Caco-2 (cell line): Measurements from ENCODE around the gene OR7A5. TPM values are rescaled to one million over a fixed set of nuclear protein-coding genes. Genes with fewer than 3 reads are reported as not detected.
"Not testable (repeated sequence)": the region's sequence is repeated elsewhere in the genome, so short reads cannot be mapped to it uniquely, and the experiment has no call there.

Experiments used
- BruUV-seq: library from RNA; stranded (reverse); fragments of 400-500 nt; replicated peaks from 2 replicates; lab custom pipeline; 2021; lab: Mats Ljungman, UMichigan
- CTCF ChIA-PET: fragments of 300-600 bp; sonication (Branson Sonifier 250); formaldehyde crosslinking; loops from one replicate; lab custom pipeline; 2022; ENCODE audit warnings: antibody characterized with exemption; lab: Charles Lee
- POLR2A ChIA-PET: fragments of 300-600 bp; sonication (Branson Sonifier 250); formaldehyde crosslinking; loops from one replicate; lab custom pipeline; 2022; ENCODE audit warnings: antibody characterized with exemption; lab: Charles Lee
- DNase-seq, 2 experiments: peaks; one replicate each; pipeline versions ENCODE4 v3.0.0 to v3.0.0-alpha.2; 2020 to 2022
- H3K27me3 ChIP-seq: replicated peaks from 2 replicates; pipeline ENCODE4 v1.6.0; 2011; ENCODE audit warnings: low read length; ENCODE audit not compliant: control insufficient read depth, insufficient read depth
- H3K36me3 ChIP-seq: 2 replicates; pipeline ENCODE4 v1.5.1; 2011; ENCODE audit warnings: low read length; ENCODE audit not compliant: control insufficient read depth, insufficient read depth
- H3K4me1 ChIP-seq: fragments of 250-450 bp; sonication (Bioruptor Pico); 2 replicates; pipeline ENCODE4 v1.5.1; 2020; ENCODE audit warnings: mild to moderate bottlenecking
- H3K4me3 ChIP-seq: 2 replicates; pipeline ENCODE4 v1.5.1; 2011; ENCODE audit warnings: low read depth, mild to moderate bottlenecking, control low read depth, low read length
- H3K9me3 ChIP-seq: fragments of 250-450 bp; sonication (Bioruptor Pico); 2 replicates; pipeline ENCODE4 v1.5.1; 2020; ENCODE audit warnings: mild to moderate bottlenecking, moderate library complexity
- H3K27ac Mint-ChIP-seq: one replicate; pipeline ENCODE4 v1.8.0; 2022; ENCODE audit warnings: mixed read lengths; ENCODE audit not compliant: unreplicated experiment
- H3K27me3 Mint-ChIP-seq: one replicate; pipeline ENCODE4 v1.8.0; 2022; ENCODE audit warnings: mixed read lengths; ENCODE audit not compliant: insufficient read depth, unreplicated experiment
- H3K36me3 Mint-ChIP-seq: one replicate; pipeline ENCODE4 v1.8.0; 2022; ENCODE audit warnings: mild to moderate bottlenecking, mixed read lengths; ENCODE audit not compliant: insufficient read depth, unreplicated experiment
- H3K4me1 Mint-ChIP-seq: one replicate; pipeline ENCODE4 v1.8.0; 2022; ENCODE audit warnings: low read depth, mixed read lengths; ENCODE audit not compliant: unreplicated experiment
- H3K4me3 Mint-ChIP-seq: one replicate; pipeline ENCODE4 v1.8.0; 2022; ENCODE audit warnings: mild to moderate bottlenecking, moderate library complexity, mixed read lengths; ENCODE audit not compliant: unreplicated experiment
- H3K9me3 Mint-ChIP-seq: one replicate; pipeline ENCODE4 v1.8.0; 2022; ENCODE audit warnings: mixed read lengths; ENCODE audit not compliant: unreplicated experiment
- CTCF ChIP-seq, 2 experiments: fragments of 200-600 bp in 1 of 2; IDR thresholded peaks; 1 replicate in 1 of 2; 2 replicates in 1 of 2; pipeline versions ENCODE4 v1.5.1 to v1.8.0; 2011 to 2022; ENCODE audit warnings: antibody characterized with exemption in 1 of 2, control low read depth in 1 of 2, inconsistent platforms in 1 of 2, low read depth in 1 of 2, low read length in 1 of 2, mild to moderate bottlenecking in 1 of 2, moderate library complexity in 1 of 2; ENCODE audit not compliant: insufficient read depth in 1 of 2, severe bottlenecking in 1 of 2, unreplicated experiment in 1 of 2
- intact Hi-C: fragments of 100-400 bp; cut with micrococcal nuclease; formaldehyde crosslinking; loops from one replicate; pipeline ENCODE4 v1.10.0; 2022; ENCODE audit not compliant: unreplicated experiment
- total RNA-seq: library from RNA; stranded (reverse); gene quantifications from 2 replicates; pipeline ENCODE4 v1.2.3, GENCODE V29; 2022

Gene OR7A5
- total RNA-seq, 1 experiment from 2014 or later, result not detected

DNA sequence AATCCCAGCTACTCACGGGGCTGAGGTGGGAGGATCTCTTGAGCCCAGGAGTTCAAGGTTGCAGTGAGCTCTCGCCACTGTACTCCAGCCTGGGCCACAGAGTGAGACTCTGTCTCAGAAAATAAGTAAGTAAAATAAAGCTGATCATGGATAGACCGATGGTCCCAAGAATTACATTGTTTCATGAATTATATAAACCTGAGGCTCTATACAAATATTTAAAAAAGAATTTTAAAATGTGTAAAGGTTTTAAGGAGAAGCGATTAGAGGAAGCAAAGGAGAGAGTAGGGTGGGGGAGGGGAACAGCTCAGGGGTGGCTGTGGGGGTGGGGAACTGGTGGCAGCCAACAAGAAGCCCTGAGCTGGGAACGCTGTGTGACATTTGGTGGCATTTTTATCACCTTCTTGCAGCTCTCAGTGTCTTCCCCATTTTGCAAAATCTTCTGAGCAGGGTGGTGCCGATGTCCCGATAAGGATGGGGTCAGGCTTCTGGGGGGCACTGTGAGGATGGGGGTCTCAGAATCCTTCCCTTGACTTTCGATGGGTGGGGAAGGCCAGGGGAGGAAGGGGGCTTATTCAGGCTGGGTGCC lies 51.5 kb downstream of the OR7A5 start:
- H3K4me1 ChIP-seq, H3K4me3 ChIP-seq, POLR2A ChIA-PET, H3K4me3 Mint-ChIP-seq, H3K27ac Mint-ChIP-seq, H3K9me3 Mint-ChIP-seq, H3K36me3 ChIP-seq, H3K27me3 ChIP-seq, H3K9me3 ChIP-seq, H3K4me1 Mint-ChIP-seq, H3K27me3 Mint-ChIP-seq, CTCF ChIA-PET, H3K36me3 Mint-ChIP-seq, DNase-seq, BruUV-seq: not testable (repeated sequence)
- intact Hi-C loops, result loop anchor here (10.0 kb wide), 1 partner anchor 209 kb away; the partner anchor contains the start of gene NDUFB7

DNA sequence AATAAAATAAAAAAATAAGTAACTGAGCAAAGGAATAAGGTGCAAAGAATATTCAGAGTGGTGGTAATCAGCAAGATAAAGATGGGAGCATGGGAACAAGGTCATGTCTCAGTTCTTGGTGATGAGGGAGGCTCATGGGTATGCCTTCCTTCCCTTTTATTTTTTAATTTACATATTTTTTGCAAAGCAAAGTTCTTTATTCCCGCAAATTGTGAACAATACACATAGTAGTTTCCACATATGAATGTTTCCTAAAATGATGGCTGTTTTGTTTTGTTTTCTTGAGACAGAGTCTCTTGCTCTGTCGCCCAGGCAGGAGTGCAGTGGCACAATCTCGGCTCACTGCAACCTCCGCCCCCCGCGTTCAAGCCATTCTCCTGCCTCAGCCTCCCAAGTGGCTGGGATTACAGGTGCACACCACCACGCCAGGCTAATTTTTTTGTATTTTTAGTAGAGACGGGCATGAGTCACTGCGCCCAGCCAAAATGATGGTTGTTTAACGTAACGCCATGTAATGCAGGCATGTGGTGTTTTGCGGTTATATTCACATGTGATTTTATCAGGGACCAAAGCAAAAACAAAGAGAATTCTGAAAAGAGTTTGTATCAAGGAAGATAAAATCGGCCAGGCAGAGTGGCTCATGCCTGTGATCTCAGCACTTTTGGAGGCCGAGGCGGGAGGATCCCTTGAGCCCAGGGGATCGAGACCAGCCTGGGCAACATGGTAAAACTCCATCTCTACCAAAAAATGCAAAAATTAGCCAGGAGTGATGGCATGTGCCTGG lies 52.2 kb downstream of the OR7A5 start:
- ChIA-PET POLR2A (no interaction called here), CTCF (no interaction called here)
- no peak for TF ChIP-seq CTCF (IDR thresholded peaks at IDR 0.05; ENCODE audit: insufficient read depth in 1 of 2, low read depth in 1 of 2, low read length in 1 of 2, severe bottlenecking in 1 of 2, unreplicated experiment in 1 of 2)

GRCh38 chr19:14781713-14782536 lies 53.1 kb downstream of the OR7A5 start:
- POLR2A ChIA-PET, DNase-seq, H3K4me1 Mint-ChIP-seq, H3K4me3 Mint-ChIP-seq, H3K27me3 ChIP-seq, H3K27me3 Mint-ChIP-seq, BruUV-seq, H3K9me3 ChIP-seq, CTCF ChIA-PET, H3K36me3 Mint-ChIP-seq, H3K4me3 ChIP-seq, H3K36me3 ChIP-seq, H3K9me3 Mint-ChIP-seq, H3K27ac Mint-ChIP-seq, H3K4me1 ChIP-seq: not testable (repeated sequence)
- intact Hi-C loops, result loop anchor here (10.0 kb wide), 1 partner anchor 207 kb away; the partner anchor contains the start of gene NDUFB7

More for the DNA sequence above, 52.2 kb downstream of the OR7A5 start:
- no peak for DNase-seq
- Mint-ChIP-seq H3K27ac (no peak overlapping the region), H3K4me1 (no peaks in the 10 kb centered on the region), H3K27me3 (peaks cover 3% of the 10 kb centered on the region), H3K4me3 (no peak overlapping the region), H3K9me3 (no peaks in the 10 kb centered on the region), H3K36me3 (no peaks in the 10 kb centered on the region)
- Histone ChIP-seq H3K4me1 (no peaks in the 10 kb centered on the region), H3K27me3 (no peaks in the 10 kb centered on the region), H3K36me3 (no peaks in the 10 kb centered on the region), H3K4me3 (no peak overlapping the region), H3K9me3 (no peaks in the 10 kb centered on the region)
- intact Hi-C loops, result loop anchor here (10.0 kb wide), 1 partner anchor 208 kb away; the partner anchor contains the start of gene NDUFB7
- no TSS peak for BruUV-seq

GRCh38 chr19:14780622-14781225 lies 54.3 kb downstream of the OR7A5 start:
- H3K27me3 Mint-ChIP-seq, H3K27me3 ChIP-seq, H3K36me3 Mint-ChIP-seq, H3K4me3 Mint-ChIP-seq, H3K27ac Mint-ChIP-seq, POLR2A ChIA-PET, H3K9me3 Mint-ChIP-seq, DNase-seq, H3K4me3 ChIP-seq, H3K36me3 ChIP-seq, H3K4me1 ChIP-seq, BruUV-seq, H3K4me1 Mint-ChIP-seq, H3K9me3 ChIP-seq: not testable (repeated sequence)
- CTCF ChIA-PET, result interaction anchor here (0.6 kb wide), 1 partner anchor 94 kb away, joined by 7 read pairs; no protein-coding TSS in a partner anchor
- intact Hi-C loops, result loop anchor here (10.0 kb wide), 1 partner anchor 206 kb away; the partner anchor contains the start of gene NDUFB7
